SW480 (cell line): ENCODE measurements around the gene TMEM200C.
A peak's percentile ranks its signal among the peaks of the same experiment; 100 is the strongest.
"Not testable (repeated sequence)": the region's sequence is repeated elsewhere in the genome, so short reads cannot be mapped to it uniquely, and the experiment has no call there.

Experiments
- DNase-seq: peaks from one replicate; pipeline ENCODE4 v3.0.0-alpha.2; 2016; ENCODE audit warnings: low spot score

The TMEM200C gene

DNA sequence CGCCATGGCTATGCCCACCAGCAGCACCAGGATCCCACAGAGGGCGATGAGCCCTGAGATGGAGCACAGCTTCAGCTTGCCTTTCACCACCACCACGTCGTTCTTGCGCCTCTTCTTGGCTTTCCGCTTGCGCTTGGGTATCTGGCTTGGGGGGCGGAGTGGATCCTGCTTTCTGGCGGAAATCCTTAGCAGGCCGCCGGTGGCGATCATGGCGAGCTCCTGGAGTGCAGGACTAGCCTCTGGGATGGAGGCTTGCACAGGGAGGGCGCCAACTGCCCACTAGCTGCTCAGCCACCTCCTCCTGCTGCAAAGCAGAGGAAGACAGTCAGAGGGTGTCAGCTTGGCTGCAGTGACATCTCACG lies 3.5 kb downstream of the TMEM200C start:
- no peak for DNase-seq

DNA sequence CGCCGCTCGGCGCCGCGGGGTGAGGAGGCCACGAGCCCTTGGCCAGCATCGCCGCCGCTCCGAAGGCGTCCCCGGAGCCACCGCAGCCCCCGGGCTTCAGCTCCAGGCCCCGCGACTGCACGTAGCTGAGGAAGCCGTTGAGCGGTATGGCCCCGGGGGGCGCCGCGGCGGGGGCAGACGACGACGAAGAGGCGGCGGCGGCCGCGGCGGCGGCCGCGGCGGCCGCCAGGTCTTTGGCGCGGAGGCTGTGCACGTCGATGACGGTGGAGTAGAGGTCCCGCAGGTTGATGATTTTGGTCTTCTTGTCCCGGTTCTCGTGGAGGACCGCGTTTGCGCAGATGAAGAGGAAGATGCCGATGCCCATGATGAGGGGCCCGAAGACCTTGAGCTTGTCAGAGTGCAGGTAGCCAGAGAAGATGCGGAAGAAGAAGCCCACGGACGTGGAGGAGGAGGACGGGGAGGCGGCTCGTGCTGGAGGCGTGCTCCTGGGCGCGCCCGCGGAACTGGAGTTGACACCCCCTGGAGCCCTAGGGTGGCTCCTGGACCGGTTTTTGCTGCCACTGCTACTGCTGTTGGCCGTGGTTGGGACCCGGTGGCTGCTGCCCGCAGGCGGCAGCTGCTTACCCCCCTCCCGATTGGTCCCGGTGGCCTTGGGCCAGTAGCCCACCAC lies 4.0 kb downstream of the TMEM200C start:
- DNase-seq: no peak

- DNase-seq: no peak
These were observed 4.8 kb downstream of the TMEM200C start for GRCh38 chr18:5890331-5891183.

- DNase-seq: no peak
These were observed 10.0 kb downstream of the TMEM200C start for GRCh38 chr18:5885361-5885760.

GRCh38 chr18:5884375-5884774 lies 10.9 kb downstream of the TMEM200C start:
- DNase-seq: no peak

DNA sequence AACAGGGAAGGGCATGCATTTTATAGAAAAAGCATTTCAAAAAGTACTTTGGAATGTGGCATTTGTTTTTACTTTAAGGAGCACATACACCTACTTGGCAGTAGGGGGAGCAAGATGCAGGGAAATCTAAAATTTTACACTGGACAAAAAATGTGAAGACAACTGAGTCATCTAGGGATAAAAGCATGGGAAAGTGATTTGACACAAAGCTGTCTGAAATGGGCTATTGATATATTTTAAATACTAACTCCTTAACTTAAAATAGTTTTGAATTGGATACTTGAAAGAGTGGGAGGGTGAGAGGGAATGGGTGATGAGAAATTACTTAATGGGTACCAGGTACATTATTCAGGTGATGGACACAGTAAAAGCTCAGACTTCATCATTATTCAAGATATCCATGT lies 15.8 kb downstream of the TMEM200C start:
- peak; percentile 40 for DNase-seq

GRCh38 chr18:5876891-5877290 lies 18.4 kb downstream of the TMEM200C start:
- DNase-seq: no peak

- DNase-seq: no peak
These were observed 21.0 kb downstream of the TMEM200C start for GRCh38 chr18:5874336-5874735.

DNA sequence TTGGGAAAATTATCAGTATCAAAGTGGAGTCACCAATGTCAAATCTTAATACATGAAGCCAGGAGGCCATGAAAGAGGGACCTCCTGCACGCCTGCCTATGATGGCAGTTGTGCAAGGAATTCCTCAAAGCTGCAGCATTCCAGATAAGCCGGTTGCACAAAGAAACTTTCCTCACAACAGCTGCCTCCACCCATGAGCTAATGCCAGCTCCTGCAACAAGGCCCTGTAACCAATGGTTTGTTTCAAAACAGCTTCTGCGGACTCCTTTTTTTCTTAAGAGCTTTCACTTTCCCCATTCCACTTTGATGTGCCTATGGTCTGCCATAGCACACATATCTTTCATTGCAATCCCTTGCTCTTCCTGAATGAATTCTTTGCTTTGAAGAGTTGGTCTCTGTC lies 22.4 kb downstream of the TMEM200C start:
- no peak for DNase-seq

GRCh38 chr18:5871426-5871825 lies 23.9 kb downstream of the TMEM200C start:
- no peak for DNase-seq

- peak; percentile 67 for DNase-seq
These were observed 27.0 kb downstream of the TMEM200C start for GRCh38 chr18:5868218-5868854.

- DNase-seq: no peak
These were observed 29.8 kb downstream of the TMEM200C start for GRCh38 chr18:5865521-5865920.

DNA sequence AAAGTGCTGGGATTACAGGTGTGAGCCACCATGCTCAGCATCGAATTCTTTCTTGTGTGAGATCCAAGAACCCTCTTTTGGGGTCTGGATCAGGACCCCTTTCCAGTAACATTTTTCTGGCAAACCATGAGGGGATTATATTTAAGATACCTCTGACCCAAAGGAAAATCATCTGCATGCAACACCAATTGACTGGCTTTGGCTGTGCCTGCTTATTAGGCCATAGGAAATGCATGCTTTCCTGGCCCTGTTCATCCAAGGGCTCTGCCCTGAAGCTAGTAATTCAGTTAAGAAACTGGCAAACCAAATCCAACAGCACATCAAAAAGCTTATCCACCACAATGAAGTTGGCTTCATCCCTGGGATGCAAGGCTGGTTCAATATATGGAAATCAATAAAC lies 33.2 kb downstream of the TMEM200C start:
- DNase-seq: not testable (repeated sequence)

DNA sequence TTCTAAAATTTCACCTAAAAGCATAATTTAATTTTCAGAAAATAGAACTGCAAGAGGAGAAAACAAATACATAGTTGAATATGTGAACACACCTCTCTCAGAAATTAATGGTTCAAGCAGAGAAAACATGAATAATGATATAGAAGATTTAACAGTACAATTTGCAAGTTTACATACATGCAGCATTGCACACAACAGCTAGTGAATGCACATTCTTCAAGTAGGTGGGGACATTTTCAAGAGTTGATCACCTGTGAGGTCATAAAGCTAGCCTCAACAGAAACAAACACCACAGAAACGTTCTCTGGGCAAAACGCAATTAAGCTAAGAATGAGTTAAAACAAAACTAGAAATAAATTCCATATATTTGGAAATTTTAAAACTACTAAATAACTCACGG lies 38.1 kb downstream of the TMEM200C start:
- DNase-seq: no peak

DNA sequence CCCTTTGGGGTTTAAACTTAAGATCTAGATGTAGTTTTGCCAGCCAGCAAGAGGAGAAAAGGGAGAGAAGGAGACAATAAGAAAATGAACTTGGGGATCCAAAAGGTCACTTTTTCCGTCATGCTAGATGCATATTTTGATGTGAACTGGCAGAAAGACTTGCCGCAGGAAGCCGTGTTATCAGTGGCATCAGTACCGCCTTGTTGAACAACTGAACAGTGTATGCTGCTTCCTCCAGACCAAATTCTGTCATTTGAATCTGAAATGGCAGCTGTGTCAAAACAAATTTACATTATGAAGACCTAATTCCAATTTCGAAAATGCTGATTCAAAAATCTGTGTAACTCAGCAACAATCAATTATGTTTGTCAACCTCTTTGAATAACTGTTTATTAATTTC lies 42.1 kb downstream of the TMEM200C start:
- no peak for DNase-seq

GRCh38 chr18:5851998-5852397 lies 43.3 kb downstream of the TMEM200C start:
- DNase-seq: no peak

DNA sequence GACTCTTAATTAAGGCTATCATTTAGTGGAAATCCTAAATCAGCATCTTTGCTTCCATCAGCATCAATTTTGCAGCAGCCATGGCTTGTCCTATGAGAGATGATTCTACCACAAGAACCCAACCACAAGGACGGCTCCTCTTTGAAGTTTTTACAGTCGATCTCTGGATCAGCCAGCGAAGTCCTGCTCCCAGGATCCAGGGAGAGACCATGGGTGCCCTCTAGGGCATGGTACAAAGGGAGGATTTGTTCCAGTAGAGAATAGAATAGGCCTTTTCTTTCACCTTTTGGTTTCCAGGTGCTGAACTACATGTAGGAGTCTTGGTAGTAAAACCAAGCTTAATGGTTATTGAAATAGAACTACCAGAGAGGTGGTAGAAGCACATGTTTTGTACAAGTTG lies 52.7 kb downstream of the TMEM200C start:
- peak; percentile 49 for DNase-seq

DNA sequence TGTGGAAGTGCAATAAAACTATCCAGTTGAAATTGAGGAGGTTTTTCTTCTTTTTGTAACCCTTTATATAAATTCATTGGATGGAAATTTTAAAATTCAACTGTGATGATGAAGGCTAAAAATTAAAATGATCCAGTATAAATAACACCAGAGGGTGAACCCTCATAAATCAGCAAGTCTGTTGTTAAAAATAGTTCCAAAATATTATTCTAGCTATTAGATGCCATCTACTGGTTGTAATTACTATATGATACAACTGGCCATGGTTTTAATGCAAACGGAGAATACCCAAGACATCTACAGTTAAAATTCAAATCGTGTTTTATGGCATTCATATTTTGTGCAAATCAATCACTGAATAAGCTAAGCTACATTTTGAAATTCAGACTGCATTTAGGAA lies 53.8 kb downstream of the TMEM200C start:
- peak; percentile 7 for DNase-seq

DNA sequence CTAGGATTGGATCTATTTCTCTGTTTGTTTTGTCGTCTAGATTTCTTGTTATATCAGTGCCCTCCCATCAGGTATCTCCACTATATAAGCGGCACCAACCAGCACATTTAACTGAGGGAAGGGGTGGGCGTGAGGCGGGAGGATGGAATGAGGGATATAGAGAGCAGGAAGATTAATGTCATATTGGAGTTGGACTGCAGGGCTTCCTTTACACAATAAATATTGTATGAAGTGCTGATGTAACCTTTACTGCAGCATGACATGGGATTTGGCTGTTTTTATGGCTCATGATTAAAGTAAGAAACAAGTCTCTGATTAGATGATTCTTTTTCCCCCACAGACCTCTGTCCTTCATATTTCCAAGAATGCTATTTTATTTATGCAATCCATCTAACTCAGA lies 54.8 kb downstream of the TMEM200C start:
- DNase-seq: no peak

DNA sequence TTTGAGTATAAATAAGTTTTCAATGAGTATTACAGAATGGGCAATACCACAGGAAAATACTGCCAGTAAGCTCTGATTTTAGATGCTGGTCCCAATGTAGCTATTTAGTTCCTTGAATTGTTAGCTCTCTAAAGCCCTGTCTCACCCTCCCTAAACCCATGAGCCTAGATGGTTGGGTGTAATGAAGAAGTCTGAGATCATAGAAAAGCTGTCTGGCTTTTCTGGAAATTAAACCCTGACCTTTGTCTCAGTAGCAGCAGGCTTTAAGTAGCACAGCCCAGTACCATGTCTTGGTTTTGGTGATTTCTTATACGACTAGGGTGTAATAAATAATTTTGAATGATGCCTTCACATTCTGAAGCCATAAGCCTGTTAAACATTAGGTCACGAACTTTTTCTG lies 55.3 kb downstream of the TMEM200C start:
- DNase-seq: no peak

DNA sequence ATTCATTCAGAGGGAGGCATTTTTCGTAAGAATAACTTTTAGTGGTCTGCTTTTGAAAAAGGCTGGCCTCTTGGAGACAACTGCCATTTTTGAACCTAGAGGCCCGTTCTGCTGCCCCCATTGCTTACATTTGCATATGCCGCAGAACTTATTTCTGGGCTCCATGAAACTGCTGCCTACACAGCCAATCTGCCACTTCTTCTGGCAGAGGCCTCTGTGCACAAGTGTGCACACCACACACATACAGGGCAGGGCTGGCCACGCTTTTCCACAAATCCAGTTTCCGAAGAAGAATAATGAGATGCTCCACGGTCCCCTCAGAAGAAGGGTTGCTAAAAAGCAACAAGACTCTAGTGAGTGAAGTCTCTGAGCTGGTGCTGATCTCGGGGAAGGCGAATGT lies 56.2 kb downstream of the TMEM200C start:
- DNase-seq: no peak
